Activated naive CD8-positive, alpha-beta T cell treated with anti-CD3 and anti-CD28 coated beads, Interleukin-2, amount 10 ng/mL, durations not matched to agents 7 days and 5 days (primary cell): ENCODE results near the gene CCL22. TPM values are rescaled to one million over a fixed set of nuclear protein-coding genes. Genes with fewer than 3 reads are reported as not detected.
"Not testable (repeated sequence)": the region's sequence is repeated elsewhere in the genome, so short reads cannot be mapped to it uniquely, and the experiment has no call there.

Experiments used
- ATAC-seq: fragments of 150-1000 bp; cut with Tn5 transposase; one replicate; pipeline ENCODE4 v1.10.0; 2021; ENCODE audit warnings: low read depth, moderate library complexity
- POLR2A ChIA-PET: fragments of 350-600 bp; sonication (Branson Sonifier 250); formaldehyde crosslinking; loops from one replicate; lab custom pipeline; 2021; ENCODE audit warnings: antibody characterized with exemption; lab: Charles Lee
- DNase-seq: peaks from one replicate; pipeline ENCODE4 v3.0.0; 2021
- H3K27ac Mint-ChIP-seq: one replicate; pipeline ENCODE4 v1.8.0; 2022; ENCODE audit warnings: mild to moderate bottlenecking, mixed read lengths
- H3K27me3 Mint-ChIP-seq: one replicate; pipeline ENCODE4 v1.8.0; 2022; ENCODE audit warnings: mild to moderate bottlenecking, moderate library complexity, mixed read lengths
- H3K36me3 Mint-ChIP-seq: one replicate; pipeline ENCODE4 v1.8.0; 2021; ENCODE audit warnings: mild to moderate bottlenecking, mixed read lengths
- H3K4me1 Mint-ChIP-seq: one replicate; pipeline ENCODE4 v1.8.0; 2021; ENCODE audit warnings: mixed read lengths
- H3K4me3 Mint-ChIP-seq: one replicate; pipeline ENCODE4 v1.8.0; 2022; ENCODE audit warnings: mild to moderate bottlenecking, moderate library complexity, mixed read lengths
- H3K9me3 Mint-ChIP-seq: one replicate; pipeline ENCODE4 v1.8.0; 2021; ENCODE audit warnings: mixed read lengths
- total RNA-seq, 2 experiments: library from RNA; stranded (reverse); gene quantifications; one replicate each; pipeline ENCODE4 v1.2.3, GENCODE V29; 2021

CCL22 gene
- total RNA-seq, 2 experiments from 2014 or later: 0.17 to 0.33 TPM

DNA sequence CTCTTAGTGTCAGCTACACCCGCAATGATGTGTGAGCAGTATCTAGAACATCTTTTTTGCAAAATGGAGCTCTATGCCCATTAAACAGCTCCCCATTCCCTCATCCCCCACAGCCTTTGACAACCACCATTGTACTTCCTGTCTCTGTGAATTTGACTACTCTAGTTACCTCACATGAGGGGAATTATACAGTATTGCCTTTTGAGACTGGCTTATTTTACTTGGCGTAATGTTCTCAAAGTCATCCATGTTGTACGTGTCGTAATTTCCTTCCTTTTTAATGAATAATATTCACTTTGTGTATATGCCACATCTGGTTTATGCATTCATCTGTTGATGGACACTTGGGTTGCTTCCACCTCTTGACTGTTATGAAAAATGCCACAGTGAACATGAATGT lies 23.2 kb upstream of the CCL22 start:
- no peaks in the 10 kb centered on the region for H3K4me1 Mint-ChIP-seq
- DNase-seq (no peak), ATAC-seq (no peak)
- no peak overlapping the region for H3K27ac Mint-ChIP-seq
- peaks cover 2% of the 10 kb centered on the region for H3K9me3 Mint-ChIP-seq
- H3K4me3 Mint-ChIP-seq: no peak overlapping the region
- POLR2A ChIA-PET: no interaction called here
- H3K27me3 Mint-ChIP-seq: peaks cover 32% of the 10 kb centered on the region
- H3K36me3 Mint-ChIP-seq: no peaks in the 10 kb centered on the region

GRCh38 chr16:57341062-57341440 lies 17.5 kb upstream of the CCL22 start:
- Mint-ChIP-seq H3K27ac (no peak overlapping the region), H3K4me1 (peaks cover 8% of the 10 kb centered on the region), H3K4me3 (no peak overlapping the region), H3K36me3 (no peaks in the 10 kb centered on the region), H3K27me3 (peaks cover 31% of the 10 kb centered on the region), H3K9me3 (peaks cover 2% of the 10 kb centered on the region)
- POLR2A ChIA-PET: no interaction called here
- no peak for DNase-seq
- no peak for ATAC-seq

GRCh38 chr16:57341441-57342303 lies 16.9 kb upstream of the CCL22 start:
- POLR2A ChIA-PET: no interaction called here
- DNase-seq (no peak), ATAC-seq (no peak)
- Mint-ChIP-seq H3K9me3 (no peaks in the 10 kb centered on the region), H3K36me3 (no peaks in the 10 kb centered on the region), H3K4me1 (peaks cover 8% of the 10 kb centered on the region), H3K4me3 (no peak overlapping the region), H3K27me3 (peaks cover 38% of the 10 kb centered on the region), H3K27ac (no peak overlapping the region)

- peaks cover 40% of the 10 kb centered on the region for H3K27me3 Mint-ChIP-seq
- not testable (repeated sequence) for H3K27ac Mint-ChIP-seq, ATAC-seq, H3K4me1 Mint-ChIP-seq, H3K9me3 Mint-ChIP-seq, DNase-seq, H3K36me3 Mint-ChIP-seq, H3K4me3 Mint-ChIP-seq
- POLR2A ChIA-PET: interaction anchor here (0.6 kb wide), 1 partner anchor 98 kb away, joined by 3 read pairs; no protein-coding TSS in a partner anchor
These were observed 16.0 kb upstream of the CCL22 start for GRCh38 chr16:57342606-57343005.

DNA sequence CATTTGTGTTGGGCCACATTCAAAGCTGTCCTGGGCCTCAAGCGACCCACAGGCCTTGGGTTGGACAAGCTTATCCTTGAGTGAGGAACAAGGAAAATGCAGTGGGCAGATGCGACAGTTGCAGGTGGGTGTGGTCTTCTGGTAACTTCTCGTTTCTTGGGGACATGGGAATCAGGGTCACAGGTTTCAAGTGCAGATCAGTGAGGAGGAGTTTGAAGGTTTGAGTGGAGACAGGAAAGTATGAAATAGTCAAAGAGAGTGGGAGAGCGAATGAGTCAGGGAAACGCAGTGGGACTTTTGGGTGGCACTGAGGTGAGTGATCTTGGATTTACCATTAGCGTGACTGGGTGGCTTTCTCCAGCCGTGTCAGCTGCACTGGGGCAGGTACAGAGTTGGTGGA lies 15.4 kb upstream of the CCL22 start:
- peaks cover 43% of the 10 kb centered on the region for H3K27me3 Mint-ChIP-seq
- H3K4me3 Mint-ChIP-seq: no peak overlapping the region
- H3K9me3 Mint-ChIP-seq: peaks cover 4% of the 10 kb centered on the region
- DNase-seq (no peak), ATAC-seq (no peak)
- POLR2A ChIA-PET: interaction anchor here (0.6 kb wide), 1 partner anchor 99 kb away, joined by 3 read pairs; no protein-coding TSS in a partner anchor
- H3K4me1 Mint-ChIP-seq: peaks cover 8% of the 10 kb centered on the region
- H3K27ac Mint-ChIP-seq: no peak overlapping the region
- no peaks in the 10 kb centered on the region for H3K36me3 Mint-ChIP-seq

GRCh38 chr16:57344094-57344493 lies 14.5 kb upstream of the CCL22 start:
- ATAC-seq, H3K9me3 Mint-ChIP-seq, DNase-seq, H3K27ac Mint-ChIP-seq, H3K4me3 Mint-ChIP-seq, H3K36me3 Mint-ChIP-seq, POLR2A ChIA-PET: not testable (repeated sequence)
- H3K4me1 Mint-ChIP-seq: peaks cover 12% of the 10 kb centered on the region
- peaks cover 44% of the 10 kb centered on the region for H3K27me3 Mint-ChIP-seq

DNA sequence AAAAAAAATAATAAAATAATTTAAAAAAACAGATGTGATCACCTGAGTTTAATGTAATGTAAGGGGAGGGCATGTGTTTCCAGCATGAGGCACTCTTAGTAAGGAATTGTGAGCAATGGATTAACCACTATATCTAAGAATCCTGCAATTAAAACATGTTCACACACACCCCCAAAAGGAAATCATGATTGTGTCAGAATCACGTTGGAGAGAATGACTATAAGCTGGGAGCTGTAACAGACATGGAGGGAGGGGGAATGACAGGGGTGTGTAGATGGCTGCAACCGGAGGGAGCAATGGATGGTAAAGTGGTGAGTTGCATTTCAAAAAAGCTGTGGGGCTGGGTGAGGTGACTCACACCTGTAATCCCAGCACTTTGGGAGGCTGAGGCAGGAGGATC lies 13.6 kb upstream of the CCL22 start:
- Mint-ChIP-seq H3K27me3 (peaks cover 52% of the 10 kb centered on the region), H3K27ac (no peak overlapping the region), H3K4me1 (peaks cover 18% of the 10 kb centered on the region), H3K36me3 (no peaks in the 10 kb centered on the region), H3K4me3 (no peak overlapping the region), H3K9me3 (peaks cover 4% of the 10 kb centered on the region)
- no peak for DNase-seq
- ATAC-seq: no peak
- POLR2A ChIA-PET: no interaction called here

DNA sequence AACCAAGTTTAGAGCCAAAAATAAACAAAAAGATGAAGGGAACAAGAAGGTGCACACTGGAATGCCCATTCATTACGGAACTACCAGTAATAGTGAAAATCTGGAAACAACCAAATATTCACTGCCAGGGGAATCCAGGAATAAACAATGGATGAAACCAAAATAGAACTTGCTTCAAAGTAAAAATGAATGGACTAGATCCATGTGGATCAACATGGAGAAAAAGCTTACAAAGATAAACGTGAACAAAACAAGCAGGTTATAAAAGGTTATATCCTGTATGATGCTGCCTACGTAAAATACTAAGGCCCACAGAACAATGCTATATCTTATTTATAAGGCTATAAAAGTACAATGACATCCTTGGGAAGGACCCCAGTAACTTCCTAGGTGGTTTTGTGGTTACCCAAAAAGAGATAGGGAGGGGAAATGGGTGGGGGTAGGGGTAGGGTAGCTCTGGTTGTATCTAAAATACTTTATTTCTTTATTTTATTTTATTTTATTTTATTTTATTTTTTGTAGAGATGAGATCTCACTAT lies 12.8 kb upstream of the CCL22 start:
- Mint-ChIP-seq H3K4me1 (peaks cover 18% of the 10 kb centered on the region), H3K4me3 (no peak overlapping the region), H3K36me3 (no peaks in the 10 kb centered on the region), H3K27ac (no peak overlapping the region), H3K9me3 (peaks cover 4% of the 10 kb centered on the region), H3K27me3 (peaks cover 59% of the 10 kb centered on the region)
- no peak for ATAC-seq
- POLR2A ChIA-PET: no interaction called here
- no peak for DNase-seq

DNA sequence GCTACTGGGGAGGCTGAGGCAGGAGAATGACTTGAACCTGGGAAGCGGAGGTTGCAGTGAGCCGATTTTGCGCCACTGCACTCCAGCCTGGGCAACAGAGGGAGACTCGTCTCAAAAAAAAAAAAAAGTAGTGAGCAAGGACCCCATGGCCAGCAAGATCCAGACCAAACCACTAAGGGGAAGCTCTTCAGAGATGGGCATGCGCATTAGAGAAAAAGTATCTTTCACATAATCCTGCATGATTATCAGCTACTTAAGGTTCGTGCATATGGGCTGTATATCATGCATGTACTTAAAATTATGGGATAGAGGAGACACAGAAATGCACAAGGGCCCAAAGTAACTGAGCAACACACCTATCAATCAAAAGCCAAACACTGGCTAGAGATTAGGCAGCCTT lies 10.7 kb upstream of the CCL22 start:
- no peak for ATAC-seq
- Mint-ChIP-seq H3K27me3 (peaks cover 58% of the 10 kb centered on the region), H3K36me3 (no peaks in the 10 kb centered on the region), H3K4me1 (peaks cover 15% of the 10 kb centered on the region), H3K9me3 (peaks cover 4% of the 10 kb centered on the region), H3K27ac (no peak overlapping the region), H3K4me3 (no peak overlapping the region)
- DNase-seq: no peak
- POLR2A ChIA-PET: no interaction called here

GRCh38 chr16:57348327-57348726 lies 10.3 kb upstream of the CCL22 start:
- ATAC-seq (no peak), DNase-seq (no peak)
- Mint-ChIP-seq H3K27me3 (peaks cover 60% of the 10 kb centered on the region), H3K9me3 (peaks cover 4% of the 10 kb centered on the region), H3K4me3 (no peak overlapping the region), H3K27ac (no peak overlapping the region), H3K36me3 (no peaks in the 10 kb centered on the region), H3K4me1 (peaks cover 15% of the 10 kb centered on the region)
- POLR2A ChIA-PET: no interaction called here

- no peak overlapping the region for H3K27ac Mint-ChIP-seq
- H3K36me3 Mint-ChIP-seq: no peaks in the 10 kb centered on the region
These were observed 9.2 kb upstream of the CCL22 start for GRCh38 chr16:57349212-57350031.

GRCh38 chr16:57352636-57353047 lies 5.9 kb upstream of the CCL22 start:
- POLR2A ChIA-PET: interaction anchor here (0.6 kb wide), 1 partner anchor 39 kb away, joined by 3 read pairs; no protein-coding TSS in a partner anchor
- DNase-seq (no peak), ATAC-seq (no peak)
- no peak overlapping the region for H3K27ac Mint-ChIP-seq
- H3K4me3 Mint-ChIP-seq: no peak overlapping the region
- H3K9me3 Mint-ChIP-seq: no peaks in the 10 kb centered on the region
- peaks cover 38% of the 10 kb centered on the region for H3K27me3 Mint-ChIP-seq
- peaks cover 10% of the 10 kb centered on the region for H3K4me1 Mint-ChIP-seq
- H3K36me3 Mint-ChIP-seq: no peaks in the 10 kb centered on the region

More at GRCh38 chr16:57349212-57350031, 9.2 kb upstream of the CCL22 start:
- H3K9me3 Mint-ChIP-seq: peaks cover 4% of the 10 kb centered on the region
- H3K4me1 Mint-ChIP-seq: peaks cover 15% of the 10 kb centered on the region
- ATAC-seq (peak; percentile 68), DNase-seq (no peak)
- POLR2A ChIA-PET: no interaction called here
- peak overlapping the region; percentile 39 for H3K4me3 Mint-ChIP-seq
- H3K27me3 Mint-ChIP-seq: peaks cover 58% of the 10 kb centered on the region

GRCh38 chr16:57354311-57354710 lies 4.3 kb upstream of the CCL22 start:
- H3K4me3 Mint-ChIP-seq: no peak overlapping the region
- peaks cover 3% of the 10 kb centered on the region for H3K4me1 Mint-ChIP-seq
- no peaks in the 10 kb centered on the region for H3K36me3 Mint-ChIP-seq
- peaks cover 22% of the 10 kb centered on the region for H3K27me3 Mint-ChIP-seq
- ATAC-seq (no peak), DNase-seq (no peak)
- H3K27ac Mint-ChIP-seq: no peak overlapping the region
- no peaks in the 10 kb centered on the region for H3K9me3 Mint-ChIP-seq
- POLR2A ChIA-PET: no interaction called here
